HepG2 (cell line): Measurements from ENCODE around the gene NOXO1. TPM values are rescaled to one million over a fixed set of nuclear protein-coding genes. Genes with fewer than 3 reads are reported as not detected.

Source experiments
- ATAC-seq: fragments of 200-7000 bp; cut with Tn5 transposase; 3 replicates; pipeline ENCODE4 v1.9.1; 2020; ENCODE audit warnings: mild to moderate bottlenecking, moderate library complexity
- BruUV-seq: library from RNA; stranded (reverse); fragments of 400-500 nt; replicated peaks from 2 replicates; lab custom pipeline; 2021; lab: Mats Ljungman, UMichigan
- CTCF ChIA-PET: fragments of 300-600 bp; formaldehyde crosslinking; extraction: SDS; loops from one replicate; lab custom pipeline; 2021; ENCODE audit warnings: low total read pairs, inconsistent platforms, low intra/inter-chr PET ratio; lab: Yijun Ruan, JAX
- POLR2A ChIA-PET: fragments of 350-600 bp; sonication (Branson Sonifier 250); formaldehyde crosslinking; loops from one replicate; lab custom pipeline; 2020; ENCODE audit warnings: antibody characterized with exemption, inconsistent platforms; lab: Yijun Ruan, JAX
- DNase-seq: peaks from one replicate; pipeline ENCODE4 v3.0.0-alpha.2; 2015; ENCODE audit warnings: low spot score
- FAIRE-seq: peaks from 3 replicates; lab custom pipeline; 2011; peaks lifted over from hg19 to GRCh38; lab: Jason Lieb, UNC
- H2AFZ ChIP-seq: one replicate; pipeline ENCODE4 v1.6.1; 2011; ENCODE audit warnings: low read length, inconsistent platforms
- H3K27ac ChIP-seq: fragments of 300-600 bp; 3 replicates; pipeline ENCODE4 v1.8.0; 2011; ENCODE audit warnings: mixed run types, mild to moderate bottlenecking, mixed read lengths, low read length, inconsistent platforms; ENCODE audit not compliant: insufficient read depth; ENCODE audit errors: extremely low read length
- H3K27me3 ChIP-seq, 2 experiments: fragments of 200-600 bp in 1 of 2; 2 replicates in 1 of 2; 3 replicates in 1 of 2; pipeline versions ENCODE4 v1.6.0 to v1.8.0; 2011; ENCODE audit warnings: low read length in 2 of 2, mild to moderate bottlenecking in 2 of 2, moderate library complexity in 2 of 2, inconsistent platforms in 1 of 2; ENCODE audit not compliant: insufficient read depth in 2 of 2, control insufficient read depth in 1 of 2
- H3K36me3 ChIP-seq, 2 experiments: fragments of 200-600 bp in 1 of 2; replicated peaks in 1 of 2; 2 replicates in 1 of 2; 3 replicates in 1 of 2; pipeline versions ENCODE4 v1.5.1 to v1.8.0; 2011; ENCODE audit warnings: low read length in 2 of 2, inconsistent platforms in 1 of 2; ENCODE audit not compliant: insufficient read depth in 2 of 2, control insufficient read depth in 1 of 2
- H3K4me1 ChIP-seq: 2 replicates; pipeline ENCODE4 v1.5.1; 2012; ENCODE audit warnings: low read length, inconsistent platforms; ENCODE audit not compliant: insufficient read depth
- H3K4me2 ChIP-seq: 2 replicates; pipeline ENCODE4 v1.6.0; 2011; ENCODE audit warnings: low read depth, low read length, inconsistent platforms
- H3K4me3 ChIP-seq, 3 experiments: fragments of 200-600 bp in 1 of 3; sonication (generic), shearing (Covaris generic) in 1 of 3; replicated peaks in 1 of 3; 2 replicates each; pipeline ENCODE4 v1.5.1; 2011 to 2016; ENCODE audit warnings: low read length in 3 of 3, inconsistent platforms in 2 of 3, low read depth in 2 of 3, mild to moderate bottlenecking in 2 of 3, control low read depth in 1 of 3, mixed read lengths in 1 of 3; ENCODE audit not compliant: insufficient read depth in 1 of 3
- H3K79me2 ChIP-seq: one replicate; pipeline ENCODE4 v1.6.1; 2011; ENCODE audit warnings: low read length, inconsistent platforms; ENCODE audit not compliant: insufficient read depth
- H3K9ac ChIP-seq: 2 replicates; pipeline ENCODE4 v1.6.0; 2011; ENCODE audit warnings: mild to moderate bottlenecking, low read depth, low read length, inconsistent platforms; ENCODE audit not compliant: insufficient read depth
- H3K9me3 ChIP-seq: 2 replicates; pipeline ENCODE4 v1.5.1; 2012; ENCODE audit warnings: mild to moderate bottlenecking, low read length
- H4K20me1 ChIP-seq: 2 replicates; pipeline ENCODE4 v1.6.0; 2011; ENCODE audit warnings: inconsistent platforms, mild to moderate bottlenecking, low read length, moderate library complexity; ENCODE audit not compliant: insufficient read depth
- AGO1 ChIP-seq: fragments of 200-400 bp; formaldehyde crosslinking; IDR thresholded peaks from 2 replicates; pipeline ENCODE4 v1.6.1; 2017; ENCODE audit warnings: mild to moderate bottlenecking, low read depth, low read length, moderate library complexity; ENCODE audit not compliant: poor library complexity, severe bottlenecking
- AGO2 ChIP-seq: fragments of 200-400 bp; formaldehyde crosslinking; optimal IDR thresholded peaks from 2 replicates; pipeline ENCODE3; 2017; ENCODE audit warnings: mild to moderate bottlenecking, low read depth, low read length, moderate library complexity
- AKAP8 ChIP-seq: sonication (generic); formaldehyde crosslinking; IDR thresholded peaks from 2 replicates; pipeline ENCODE4 v1.5.1; 2020; ENCODE audit warnings: mild to moderate bottlenecking, missing genetic modification reagents
- ARID4A ChIP-seq: sonication (generic); formaldehyde crosslinking; IDR thresholded peaks from 2 replicates; pipeline ENCODE4 v1.5.0; 2020; ENCODE audit warnings: mild to moderate bottlenecking, missing genetic modification reagents, borderline replicate concordance
- DZIP1 ChIP-seq: sonication (generic); formaldehyde crosslinking; IDR thresholded peaks from 2 replicates; pipeline ENCODE4 v1.5.0; 2020; ENCODE audit warnings: mild to moderate bottlenecking, missing genetic modification reagents
- FOXK1 ChIP-seq: sonication (generic); formaldehyde crosslinking; IDR thresholded peaks from 2 replicates; pipeline ENCODE4 v1.4.0; 2020; ENCODE audit warnings: low read depth, missing genetic modification reagents, borderline replicate concordance
- HNRNPL ChIP-seq: fragments of 200-400 bp; formaldehyde crosslinking; IDR thresholded peaks from 2 replicates; pipeline ENCODE4 v1.6.1; 2017; ENCODE audit warnings: mild to moderate bottlenecking, low read depth, low read length
- KLF15 ChIP-seq: sonication (generic); formaldehyde crosslinking; IDR thresholded peaks from 2 replicates; pipeline ENCODE4 v1.8.1; 2023; ENCODE audit warnings: borderline replicate concordance, mild to moderate bottlenecking, inconsistent platforms, missing genetic modification reagents, mixed read lengths
- MIER3 ChIP-seq: IDR thresholded peaks from 2 replicates; pipeline ENCODE4 v1.6.1; 2016; ENCODE audit warnings: missing compliant biosample characterization, borderline replicate concordance
- TEF ChIP-seq: sonication (generic); formaldehyde crosslinking; IDR thresholded peaks from 2 replicates; pipeline ENCODE4 v1.5.0; 2020; ENCODE audit warnings: missing genetic modification reagents
- ZKSCAN5 ChIP-seq: sonication (generic); formaldehyde crosslinking; IDR thresholded peaks from 2 replicates; pipeline ENCODE4 v1.5.1; 2020; ENCODE audit warnings: mild to moderate bottlenecking, missing genetic modification reagents
- ZMYM2 ChIP-seq: sonication (generic); formaldehyde crosslinking; IDR thresholded peaks from 2 replicates; pipeline ENCODE4 v1.8.0; 2022; ENCODE audit warnings: mild to moderate bottlenecking, missing genetic modification reagents
- ZNF230 ChIP-seq: sonication (generic); formaldehyde crosslinking; IDR thresholded peaks from 2 replicates; pipeline ENCODE4 v1.4.0; 2020; ENCODE audit warnings: mild to moderate bottlenecking, missing genetic modification reagents
- ZNF556 ChIP-seq: sonication (generic); formaldehyde crosslinking; IDR thresholded peaks from 2 replicates; pipeline ENCODE4 v1.4.0; 2020; ENCODE audit warnings: mild to moderate bottlenecking, missing genetic modification reagents, borderline replicate concordance
- WGBS: methylation state at CpG from one replicate; pipeline ENCODE4 v1.1.6; 2017; ENCODE audit warnings: low lambda C conversion rate; 5-methylcytosine and 5-hydroxymethylcytosine counted together
- in situ Hi-C: cut with HindIII; loops from 2 replicates; pipeline ENCODE4 v1.10.0; 2017; ENCODE audit warnings: low pct_unique_long_range_greater_than_20kb; ENCODE audit not compliant: extremely low pct_ligation_motif_present
- intact Hi-C: fragments of 100-400 bp; cut with micrococcal nuclease; formaldehyde crosslinking; loops from one replicate; pipeline ENCODE4 v1.10.0; 2022; ENCODE audit not compliant: unreplicated experiment
- polyA plus RNA-seq, 8 experiments: library from polyadenylated mRNA; depleted of rRNA in 3 of 8; stranded (reverse) in 7 of 8; unstranded in 1 of 8; fragments of >200 nt; fragmentation: Illumina TruSeq in 4 of 8; extraction: Trizol in 4 of 8; gene quantifications; 2 replicates each; pipeline versions ENCODE4 v1.2.1 to v1.2.3, GENCODE V29; 2011 to 2016; ENCODE audit warnings: low read depth in 4 of 8, missing spikeins in 1 of 8, mixed read lengths in 1 of 8; ENCODE audit not compliant: insufficient read depth in 1 of 8
- total RNA-seq, 5 experiments: library from RNA; depleted of rRNA; stranded (reverse); fragments of >200 nt; fragmentation: Illumina TruSeq; extraction: Trizol; gene quantifications; 2 replicates each; pipeline ENCODE4 v1.2.3, GENCODE V29; 2016; ENCODE audit warnings: low read depth in 1 of 5

The NOXO1 gene
- total and polyA plus RNA-seq, 2 of the 13 experiments (the other 11 are each of a cell fraction or from before 2014, with no cell fraction given): 0.69 to 1.4 TPM

- TF ChIP-seq ZNF556 (CRISPR knock-in tag) (peak; percentile 23; the same call in 1 of the 2 replicates), ZKSCAN5 (CRISPR knock-in tag) (no peak), ZMYM2 (CRISPR knock-in tag) (0 out of 2 replicates have a peak, but pooled peaks have one; percentile 66), ZNF230 (peak; percentile 53; the same call in 1 of the 2 replicates), MIER3 (CRISPR knock-in tag) (no peak)
Observed at GRCh38 chr16:1982991-1983543, 1.8 kb upstream of the NOXO1 start (continued).

- ChIA-PET CTCF (no interaction called here), POLR2A (interaction anchor here (1.0 to 6.8 kb wide), 4 partner anchors 12 to 42 kb away, joined by 3 to 62 read pairs (median 4); partner anchors contain the start of gene RPS2)
- no peaks in the 10 kb centered on the region for H3K27me3 ChIP-seq
- H2AFZ ChIP-seq: no peak overlapping the region
- BruUV-seq: no TSS peak
- peaks cover 13% of the 10 kb centered on the region for H3K79me2 ChIP-seq
- intact Hi-C loops: no loop called here
- peaks cover 43% of the 10 kb centered on the region for H3K4me1 ChIP-seq
- FAIRE-seq: no peak
- no peak overlapping the region for H3K4me2 ChIP-seq
- H4K20me1 ChIP-seq: no peaks in the 10 kb centered on the region
- DNase-seq: peak; percentile 41
- in situ Hi-C loops: no loop called here
- ATAC-seq: peak; percentile 3; the same call in 1 of the 3 replicates
- H3K9me3 ChIP-seq: no peaks in the 10 kb centered on the region
- H3K9ac ChIP-seq: 0 out of 2 replicates have a peak overlapping the region, but pooled peaks have one; percentile 4
- no peak overlapping the region for H3K4me3 ChIP-seq
- no peak overlapping the region for H3K27ac ChIP-seq
- WGBS: no CpG with 5 or more reads among the region's 5 CpGs
- H3K36me3 ChIP-seq: peaks cover 15 to 22% of the 10 kb centered on the region in 2 experiments; a peak in 4 of 5 replicates
- TF ChIP-seq AGO1 (peak; percentile 63), KLF15 (CRISPR knock-in tag) (no peak), AKAP8 (CRISPR knock-in tag) (peak; percentile 34; the same call in 1 of the 2 replicates), FOXK1 (CRISPR knock-in tag) (no peak), HNRNPL (0 out of 2 replicates have a peak, but pooled peaks have one; percentile 64), TEF (CRISPR knock-in tag) (no peak), ARID4A (CRISPR knock-in tag) (0 out of 2 replicates have a peak, but pooled peaks have one; percentile 17), AGO2 (peak; percentile 63), DZIP1 (CRISPR knock-in tag) (0 out of 2 replicates have a peak, but pooled peaks have one; percentile 42)
Observed at GRCh38 chr16:1982013-1982433, 754 bp upstream of the NOXO1 start.
